H9 (cell line): Measurements from ENCODE around the gene PP2D1. TPM values are rescaled to one million over a fixed set of nuclear protein-coding genes. Genes with fewer than 3 reads are reported as not detected.

Experiments used
- DNase-seq: peaks from one replicate; pipeline ENCODE4 v3.0.0-alpha.2; 2017
- H2AFZ ChIP-seq: one replicate; pipeline ENCODE4 v1.6.1; 2013; ENCODE audit warnings: mild to moderate bottlenecking, low read length, control low read depth, moderate library complexity
- H2AK5ac ChIP-seq: 2 replicates; pipeline ENCODE4 v1.6.1; 2013; ENCODE audit warnings: low read length, control low read depth, mixed read lengths; ENCODE audit not compliant: insufficient read length
- H2BK120ac ChIP-seq: one replicate; pipeline ENCODE4 v1.6.1; 2013; ENCODE audit warnings: low read depth, mild to moderate bottlenecking, low read length, control low read depth, inconsistent platforms; ENCODE audit not compliant: poor library complexity, severe bottlenecking
- H2BK12ac ChIP-seq: 2 replicates; pipeline ENCODE4 v1.6.1; 2013; ENCODE audit warnings: low read length, control low read depth, mixed read lengths, low read depth; ENCODE audit not compliant: insufficient read length
- H2BK15ac ChIP-seq: 2 replicates; pipeline ENCODE4 v1.6.1; 2013; ENCODE audit warnings: low read depth, low read length, control low read depth
- H2BK20ac ChIP-seq: one replicate; pipeline ENCODE4 v1.6.1; 2013; ENCODE audit warnings: low read depth, mild to moderate bottlenecking, low read length, control low read depth, inconsistent platforms; ENCODE audit not compliant: poor library complexity, severe bottlenecking
- H2BK5ac ChIP-seq: 2 replicates; pipeline ENCODE4 v1.6.1; 2013; ENCODE audit warnings: low read length, control low read depth, mixed read lengths; ENCODE audit not compliant: insufficient read length
- H3K14ac ChIP-seq: 2 replicates; pipeline ENCODE4 v1.6.1; 2013; ENCODE audit warnings: low read length, control low read depth; ENCODE audit not compliant: insufficient read depth
- H3K18ac ChIP-seq: 2 replicates; pipeline ENCODE4 v1.6.1; 2013; ENCODE audit warnings: low read depth, mild to moderate bottlenecking, mixed read lengths, low read length, control low read depth; ENCODE audit not compliant: insufficient read length
- H3K23ac ChIP-seq: 2 replicates; pipeline ENCODE4 v1.6.1; 2013; ENCODE audit warnings: low read length, control low read depth, mixed read lengths, low read depth; ENCODE audit not compliant: insufficient read length
- H3K23me2 ChIP-seq: 2 replicates; pipeline ENCODE4 v1.6.1; 2013; ENCODE audit warnings: low read depth, mild to moderate bottlenecking, mixed read lengths, low read length, control low read depth; ENCODE audit not compliant: insufficient read length, poor library complexity, severe bottlenecking
- H3K27ac ChIP-seq: 2 replicates; pipeline ENCODE4 v1.5.1; 2013; ENCODE audit warnings: low read length, control low read depth, mixed read lengths, low read depth; ENCODE audit not compliant: insufficient read length
- H3K27me3 ChIP-seq: 2 replicates; pipeline ENCODE4 v1.6.1; 2013; ENCODE audit warnings: low read length, control low read depth, inconsistent platforms; ENCODE audit not compliant: insufficient read depth
- H3K4ac ChIP-seq: 2 replicates; pipeline ENCODE4 v1.6.1; 2013; ENCODE audit warnings: low read depth, mild to moderate bottlenecking, control low read depth, inconsistent platforms, low read length, moderate library complexity
- H3K4me1 ChIP-seq: 2 replicates; pipeline ENCODE4 v1.6.1; 2013; ENCODE audit warnings: low read length, control low read depth, inconsistent platforms; ENCODE audit not compliant: insufficient read depth
- H3K4me2 ChIP-seq: 2 replicates; pipeline ENCODE4 v1.6.1; 2013; ENCODE audit warnings: low read length, control low read depth, mixed read lengths; ENCODE audit not compliant: insufficient read length, insufficient read depth
- H3K56ac ChIP-seq: 2 replicates; pipeline ENCODE4 v1.6.1; 2013; ENCODE audit warnings: low read depth, mild to moderate bottlenecking, mixed read lengths, low read length, control low read depth; ENCODE audit not compliant: insufficient read length
- H3K79me1 ChIP-seq: 2 replicates; pipeline ENCODE4 v1.6.1; 2013; ENCODE audit warnings: low read depth, mild to moderate bottlenecking, moderate library complexity, low read length, control low read depth, inconsistent platforms; ENCODE audit not compliant: insufficient read depth, poor library complexity, severe bottlenecking
- H3K79me2 ChIP-seq: 2 replicates; pipeline ENCODE4 v1.6.1; 2013; ENCODE audit warnings: low read length, control low read depth, inconsistent platforms; ENCODE audit not compliant: insufficient read depth
- H3K9ac ChIP-seq: 2 replicates; pipeline ENCODE4 v1.6.1; 2013; ENCODE audit warnings: low read length, control low read depth, mixed read lengths; ENCODE audit not compliant: insufficient read length; ENCODE audit errors: extremely low read depth
- H3K9me3 ChIP-seq: one replicate; pipeline ENCODE4 v1.6.1; 2013; ENCODE audit warnings: low read depth, low read length, inconsistent platforms; ENCODE audit not compliant: control insufficient read depth
- H3T11ph ChIP-seq: one replicate; pipeline ENCODE4 v1.6.1; 2013; ENCODE audit warnings: mild to moderate bottlenecking, low read length, control low read depth, inconsistent platforms
- H4K20me1 ChIP-seq: one replicate; pipeline ENCODE4 v1.6.1; 2013; ENCODE audit not compliant: control insufficient read depth, insufficient read length, insufficient read depth
- H4K5ac ChIP-seq: 2 replicates; pipeline ENCODE4 v1.6.1; 2013; ENCODE audit warnings: low read depth, mild to moderate bottlenecking, mixed read lengths, low read length, control low read depth; ENCODE audit not compliant: insufficient read length
- H4K8ac ChIP-seq: replicated peaks from 2 replicates; pipeline ENCODE4 v1.6.1; 2013; ENCODE audit warnings: low read length, control low read depth, mixed read lengths, low read depth; ENCODE audit not compliant: insufficient read length
- H4K91ac ChIP-seq: 2 replicates; pipeline ENCODE4 v1.6.1; 2013; ENCODE audit warnings: low read depth, mild to moderate bottlenecking, moderate library complexity, mixed read lengths, low read length, control low read depth; ENCODE audit not compliant: insufficient read length
- H3K27ac Mint-ChIP-seq, 3 experiments: 2 replicates in 2 of 3; 3 replicates in 1 of 3; pipeline ENCODE4 v1.8.0; 2020 to 2021; ENCODE audit warnings: mixed read lengths in 3 of 3, mild to moderate bottlenecking in 1 of 3, moderate library complexity in 1 of 3
- H3K27me3 Mint-ChIP-seq: 2 replicates; pipeline ENCODE4 v1.8.0; 2021; ENCODE audit warnings: low read depth, mild to moderate bottlenecking, moderate library complexity, mixed read lengths
- H3K36me3 Mint-ChIP-seq, 3 experiments: 2 replicates in 2 of 3; 3 replicates in 1 of 3; pipeline ENCODE4 v1.8.0; 2020 to 2021; ENCODE audit warnings: low read depth in 3 of 3, mixed read lengths in 3 of 3; ENCODE audit not compliant: insufficient read depth in 1 of 3
- H3K4me1 Mint-ChIP-seq, 2 experiments: 2 replicates each; pipeline ENCODE4 v1.8.0; 2020; ENCODE audit warnings: mixed read lengths in 2 of 2
- H3K4me3 Mint-ChIP-seq, 2 experiments: 2 replicates in 1 of 2; 3 replicates in 1 of 2; pipeline ENCODE4 v1.8.0; 2020 to 2021; ENCODE audit warnings: mild to moderate bottlenecking in 2 of 2, mixed read lengths in 2 of 2, moderate library complexity in 1 of 2
- H3K9me3 Mint-ChIP-seq, 2 experiments: 2 replicates in 1 of 2; 3 replicates in 1 of 2; pipeline ENCODE4 v1.8.0; 2020; ENCODE audit warnings: mild to moderate bottlenecking in 2 of 2, mixed read lengths in 2 of 2, moderate library complexity in 1 of 2
- CTCF ChIP-seq: fragments of 200-600 bp; sonication (generic); conservative IDR thresholded peaks from 3 replicates; pipeline ENCODE4 v1.8.0; 2021; ENCODE audit warnings: antibody characterized with exemption, mild to moderate bottlenecking
- WGBS: extraction: QIAGEN DNeasy Blood & Tissue Kit; methylation state at CpG from one replicate; pipeline ENCODE4 v1.1.7; 2013; ENCODE audit warnings: missing lambda C conversion rate, low lambda C conversion rate, mixed read lengths; ENCODE audit not compliant: insufficient read length; ENCODE audit errors: extremely low coverage; 5-methylcytosine and 5-hydroxymethylcytosine counted together
- total RNA-seq: library from RNA; stranded (reverse); gene quantifications from 2 replicates; pipeline ENCODE4 v1.2.1, GENCODE V29; 2021

PP2D1 gene
- total RNA-seq, 1 experiment from 2014 or later, result not detected

- Histone ChIP-seq H3K18ac (no peak overlapping the region), H3K79me2 (no peaks in the 10 kb centered on the region), H4K5ac (no peak overlapping the region), H4K91ac (no peak overlapping the region), H4K20me1 (no peaks in the 10 kb centered on the region), H2AK5ac (no peak overlapping the region), H3K4me2 (no peak overlapping the region), H3K27me3 (no peaks in the 10 kb centered on the region), H3K27ac (no peak overlapping the region), H2BK5ac (no peak overlapping the region), H3K9ac (no peak overlapping the region), H2BK20ac (no peak overlapping the region), H3K9me3 (no peaks in the 10 kb centered on the region), H3K23ac (no peak overlapping the region), H3K14ac (no peak overlapping the region), H4K8ac (no peak overlapping the region), H3K79me1 (no peaks in the 10 kb centered on the region), H2BK120ac (no peak overlapping the region), H3K23me2 (no peaks in the 10 kb centered on the region), H2AFZ (no peak overlapping the region), H3K4me1 (no peaks in the 10 kb centered on the region), H2BK15ac (no peak overlapping the region), H3K4ac (no peak overlapping the region), H3K56ac (no peak overlapping the region), H3T11ph (no peak overlapping the region), H2BK12ac (no peak overlapping the region)
- peaks cover 12 to 15% of the 10 kb centered on the region in 2 experiments for H3K4me1 Mint-ChIP-seq
- H3K4me3 Mint-ChIP-seq, result no peak overlapping the region
- no peaks in the 10 kb centered on the region for H3K27me3 Mint-ChIP-seq
- DNase-seq, result no peak
- no CpG with 5 or more reads among the region's 4 CpGs for WGBS
- no peaks in the 10 kb centered on the region for H3K9me3 Mint-ChIP-seq
- TF ChIP-seq CTCF, result no peak
- H3K27ac Mint-ChIP-seq, result no peak overlapping the region
- H3K36me3 Mint-ChIP-seq, result no peaks in the 10 kb centered on the region
Measured at GRCh38 chr3:20027136-20027535, 15.1 kb upstream of the PP2D1 start.
